Sigmoid colon (tissue), 7 donors: ENCODE measurements around the gene CYTH2. TPM values are rescaled to one million over a fixed set of nuclear protein-coding genes. Genes with fewer than 3 reads are reported as not detected.

Experiments
- DNase-seq: peaks from one replicate; pipeline ENCODE4 v3.0.0-alpha.2; 2019
- H3K27ac ChIP-seq, 4 donors: fragments of 200-600 bp; sonication (generic); one replicate each; pipeline ENCODE4 v1.5.1; 2016 to 2019; ENCODE audit warnings: mild to moderate bottlenecking in 1 of 4
- H3K27me3 ChIP-seq, 3 donors: fragments of 200-600 bp; sonication (generic); one replicate each; pipeline ENCODE4 v1.5.1; 2019; ENCODE audit warnings: mild to moderate bottlenecking in 1 of 3
- H3K36me3 ChIP-seq, 4 donors: fragments of 200-600 bp; sonication (generic); one replicate each; pipeline ENCODE4 v1.5.1; 2016 to 2019
- H3K4me1 ChIP-seq, 4 donors: fragments of 200-600 bp; sonication (generic); one replicate each; pipeline ENCODE4 v1.5.1; 2017 to 2019
- H3K4me3 ChIP-seq, 4 donors: fragments of 200-600 bp; sonication (generic); one replicate each; pipeline ENCODE4 v1.5.1; 2017 to 2019; ENCODE audit warnings: mild to moderate bottlenecking in 2 of 4, moderate library complexity in 1 of 4
- H3K9me3 ChIP-seq, 4 donors: fragments of 200-600 bp in 3 of 4; sonication (generic) in 3 of 4; one replicate each; pipeline versions ENCODE4 v1.5.1 to v1.6.1; 2013 to 2019
- EP300 ChIP-seq, 4 donors: sonication (generic); formaldehyde crosslinking; IDR thresholded peaks; one replicate each; pipeline ENCODE4 v1.6.1; 2017; ENCODE audit warnings: antibody characterized with exemption in 4 of 4
- POLR2A ChIP-seq, 2 donors: fragments of 450-650 bp; IDR thresholded peaks; one replicate each; pipeline ENCODE4 v1.6.1; 2016; ENCODE audit warnings: antibody characterized with exemption in 2 of 2, mild to moderate bottlenecking in 2 of 2, moderate library complexity in 2 of 2
- POLR2AphosphoS5 ChIP-seq, 4 donors: sonication (generic); formaldehyde crosslinking; IDR thresholded peaks; one replicate each; pipeline ENCODE4 v1.6.1; 2017; ENCODE audit warnings: antibody characterized with exemption in 4 of 4
- WGBS, 2 donors: extraction: QIAGEN DNeasy Blood & Tissue Kit; methylation state at CpG; one replicate each; pipeline ENCODE4 v1.1.7; 2013; 5-methylcytosine and 5-hydroxymethylcytosine counted together
- intact Hi-C: fragments of 100-400 bp; cut with DNase I; formaldehyde crosslinking; loops from one replicate; pipeline ENCODE4 v1.15.1; 2023
- polyA plus RNA-seq, 3 donors: library from polyadenylated mRNA; stranded (reverse); fragments of 200-250 nt; gene quantifications; one replicate each; pipeline ENCODE4 v1.2.3, GENCODE V29; 2013
- total RNA-seq, 4 donors: library from RNA; depleted of rRNA; stranded (reverse); fragments of >200 nt; gene quantifications; one replicate each; pipeline ENCODE4 v1.1.0, GENCODE V29; 2016
- TF ChIP-seq, protein P1 (sequence below), 4 experiments: fragments of 450-650 bp in 3 of 4; fragments of 200-600 bp in 1 of 4; IDR thresholded peaks; one replicate each; pipeline ENCODE4 v1.5.1; 2016 to 2019; ENCODE audit warnings: antibody characterized with exemption in 4 of 4, mild to moderate bottlenecking in 3 of 4, moderate library complexity in 2 of 4
- donor health status: healthy with polysubstance abuse.
- donor health status: Bipolar disorder and iron deficiency.
- donor health status: healthy.

Gene CYTH2
- total and polyA plus RNA-seq, 7 donors = 30.0 to 71.4 (median 49.3) TPM

DNA sequence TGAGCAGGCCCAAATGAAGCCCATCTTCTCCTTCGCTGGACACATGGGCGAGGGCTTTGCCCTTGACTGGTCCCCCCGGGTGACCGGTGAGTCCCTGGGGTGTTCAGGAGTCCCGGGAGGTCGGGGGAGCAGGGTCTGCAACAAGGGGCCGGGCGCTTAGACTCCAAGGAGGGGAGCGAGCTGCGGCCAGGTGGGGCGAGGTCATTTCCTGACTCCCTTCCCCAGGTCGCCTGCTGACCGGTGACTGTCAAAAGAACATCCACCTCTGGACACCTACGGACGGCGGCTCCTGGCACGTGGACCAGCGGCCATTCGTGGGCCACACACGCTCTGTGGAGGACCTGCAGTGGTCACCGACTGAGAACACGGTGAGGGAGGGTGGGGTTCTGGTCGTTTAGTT is 18.7 kb upstream of the CYTH2 start:
- WGBS, 2 donors = 94 to 95% methylated on average over 23 of the region's 23 CpGs
- H3K36me3 ChIP-seq = peaks cover 37 to 80% (median 41%) of the 10 kb centered on the region in 4 donors
- no peak overlapping the region for H3K27ac ChIP-seq
- H3K9me3 ChIP-seq = no peaks in the 10 kb centered on the region
- DNase-seq = no peak
- intact Hi-C loops = no loop called here
- peaks cover 0 to 16% (median 9%) of the 10 kb centered on the region in 4 donors for H3K4me1 ChIP-seq
- H3K4me3 ChIP-seq = no peak overlapping the region
- no peak for TF ChIP-seq EP300 (IDR thresholded peaks at IDR 0.05)
- no peak for TF ChIP-seq POLR2A (IDR thresholded peaks at IDR 0.05)
- H3K27me3 ChIP-seq = no peaks in the 10 kb centered on the region

GRCh38 chr19:48450863-48451262 is 18.3 kb upstream of the CYTH2 start:
- no peak for DNase-seq

DNA sequence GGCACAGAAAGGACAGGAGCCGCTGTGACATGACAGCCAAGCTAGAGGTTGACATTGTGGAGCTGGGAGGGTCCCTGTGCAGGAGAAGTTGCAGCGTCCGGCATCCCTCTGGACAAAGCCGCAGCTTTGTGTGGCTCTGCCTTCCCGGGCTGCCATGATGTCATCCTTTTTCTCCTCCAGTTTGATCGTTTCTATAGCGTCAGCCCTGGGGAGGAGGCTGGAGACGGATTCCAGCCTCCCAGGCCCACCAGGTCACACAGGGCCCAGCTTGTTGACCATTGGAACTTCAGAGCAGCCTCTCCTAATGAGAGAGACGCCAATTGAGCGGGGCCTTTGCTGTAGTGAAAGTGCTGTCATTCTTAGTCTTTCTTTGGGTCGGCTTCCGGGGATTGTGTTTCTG is 17.5 kb upstream of the CYTH2 start:
- 91 to 92% methylated on average over 12 of the region's 12 CpGs for WGBS, 2 donors
- no peak for DNase-seq

More at GRCh38 chr19:48450863-48451262, 18.3 kb upstream of the CYTH2 start:
- H3K27me3 ChIP-seq = no peaks in the 10 kb centered on the region
- no peaks in the 10 kb centered on the region for H3K9me3 ChIP-seq
- 95 to 97% methylated on average over 15 of the region's 15 CpGs for WGBS, 2 donors
- H3K36me3 ChIP-seq = peaks cover 37 to 84% (median 41%) of the 10 kb centered on the region in 4 donors
- no peak overlapping the region for H3K4me3 ChIP-seq
- peaks cover 0 to 16% (median 9%) of the 10 kb centered on the region in 4 donors for H3K4me1 ChIP-seq
- intact Hi-C loops = no loop called here
- TF ChIP-seq POLR2AphosphoS5 (IDR thresholded peaks at IDR 0.05) = no peak
- no peak for TF ChIP-seq POLR2A (IDR thresholded peaks at IDR 0.05)
- no peak overlapping the region for H3K27ac ChIP-seq

GRCh38 chr19:48452289-48453190 is 16.6 kb upstream of the CYTH2 start:
- TF ChIP-seq POLR2AphosphoS5 (IDR thresholded peaks at IDR 0.05) (no peak), EP300 (IDR thresholded peaks at IDR 0.05) (no peak)
- TF ChIP-seq, protein P1, sequence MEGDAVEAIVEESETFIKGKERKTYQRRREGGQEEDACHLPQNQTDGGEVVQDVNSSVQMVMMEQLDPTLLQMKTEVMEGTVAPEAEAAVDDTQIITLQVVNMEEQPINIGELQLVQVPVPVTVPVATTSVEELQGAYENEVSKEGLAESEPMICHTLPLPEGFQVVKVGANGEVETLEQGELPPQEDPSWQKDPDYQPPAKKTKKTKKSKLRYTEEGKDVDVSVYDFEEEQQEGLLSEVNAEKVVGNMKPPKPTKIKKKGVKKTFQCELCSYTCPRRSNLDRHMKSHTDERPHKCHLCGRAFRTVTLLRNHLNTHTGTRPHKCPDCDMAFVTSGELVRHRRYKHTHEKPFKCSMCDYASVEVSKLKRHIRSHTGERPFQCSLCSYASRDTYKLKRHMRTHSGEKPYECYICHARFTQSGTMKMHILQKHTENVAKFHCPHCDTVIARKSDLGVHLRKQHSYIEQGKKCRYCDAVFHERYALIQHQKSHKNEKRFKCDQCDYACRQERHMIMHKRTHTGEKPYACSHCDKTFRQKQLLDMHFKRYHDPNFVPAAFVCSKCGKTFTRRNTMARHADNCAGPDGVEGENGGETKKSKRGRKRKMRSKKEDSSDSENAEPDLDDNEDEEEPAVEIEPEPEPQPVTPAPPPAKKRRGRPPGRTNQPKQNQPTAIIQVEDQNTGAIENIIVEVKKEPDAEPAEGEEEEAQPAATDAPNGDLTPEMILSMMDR (IDR thresholded peaks at IDR 0.05) = no peak
- Histone ChIP-seq H3K4me3 (no peak overlapping the region), H3K36me3 (peaks cover 37 to 95% (median 39%) of the 10 kb centered on the region in 4 donors), H3K27me3 (no peaks in the 10 kb centered on the region), H3K9me3 (no peaks in the 10 kb centered on the region), H3K27ac (no peak overlapping the region), H3K4me1 (peaks cover 0 to 2% (median 0%) of the 10 kb centered on the region in 4 donors)
- WGBS, 2 donors = 84 to 92% methylated on average over 33 of the region's 33 CpGs
- DNase-seq = no peak
- intact Hi-C loops = no loop called here

More for the DNA sequence above, 17.5 kb upstream of the CYTH2 start:
- Histone ChIP-seq H3K4me1 (peaks cover 0 to 11% (median 3%) of the 10 kb centered on the region in 4 donors), H3K27me3 (no peaks in the 10 kb centered on the region), H3K36me3 (peaks cover 37 to 92% (median 41%) of the 10 kb centered on the region in 4 donors), H3K9me3 (no peaks in the 10 kb centered on the region), H3K4me3 (no peak overlapping the region), H3K27ac (no peak overlapping the region)
- intact Hi-C loops = no loop called here
- TF ChIP-seq EP300 (IDR thresholded peaks at IDR 0.05) (no peak), POLR2A (IDR thresholded peaks at IDR 0.05) (no peak), POLR2AphosphoS5 (IDR thresholded peaks at IDR 0.05) (no peak)
- TF ChIP-seq, protein P1 (IDR thresholded peaks at IDR 0.05) = no peak

GRCh38 chr19:48454150-48454730 is 14.9 kb upstream of the CYTH2 start:
- Histone ChIP-seq H3K4me1 (no peaks in the 10 kb centered on the region), H3K27me3 (no peaks in the 10 kb centered on the region), H3K4me3 (no peak overlapping the region), H3K9me3 (no peaks in the 10 kb centered on the region), H3K36me3 (peaks cover 37 to 78% (median 38%) of the 10 kb centered on the region in 4 donors), H3K27ac (no peak overlapping the region)
- TF ChIP-seq POLR2A (IDR thresholded peaks at IDR 0.05) = no peak
- no peak for TF ChIP-seq EP300 (IDR thresholded peaks at IDR 0.05)
- no peak for TF ChIP-seq POLR2AphosphoS5 (IDR thresholded peaks at IDR 0.05)
- TF ChIP-seq, protein P1 (IDR thresholded peaks at IDR 0.05) = no peak
- 93 to 94% methylated on average over 22 of the region's 22 CpGs for WGBS, 2 donors
- no peak for DNase-seq
- intact Hi-C loops = no loop called here
